ENCODE data around the gene GID4.
"Not testable (repeated sequence)": the region's sequence is repeated elsewhere in the genome, so short reads cannot be mapped to it uniquely, and the experiment has no call there.

Gene GID4

DNA sequence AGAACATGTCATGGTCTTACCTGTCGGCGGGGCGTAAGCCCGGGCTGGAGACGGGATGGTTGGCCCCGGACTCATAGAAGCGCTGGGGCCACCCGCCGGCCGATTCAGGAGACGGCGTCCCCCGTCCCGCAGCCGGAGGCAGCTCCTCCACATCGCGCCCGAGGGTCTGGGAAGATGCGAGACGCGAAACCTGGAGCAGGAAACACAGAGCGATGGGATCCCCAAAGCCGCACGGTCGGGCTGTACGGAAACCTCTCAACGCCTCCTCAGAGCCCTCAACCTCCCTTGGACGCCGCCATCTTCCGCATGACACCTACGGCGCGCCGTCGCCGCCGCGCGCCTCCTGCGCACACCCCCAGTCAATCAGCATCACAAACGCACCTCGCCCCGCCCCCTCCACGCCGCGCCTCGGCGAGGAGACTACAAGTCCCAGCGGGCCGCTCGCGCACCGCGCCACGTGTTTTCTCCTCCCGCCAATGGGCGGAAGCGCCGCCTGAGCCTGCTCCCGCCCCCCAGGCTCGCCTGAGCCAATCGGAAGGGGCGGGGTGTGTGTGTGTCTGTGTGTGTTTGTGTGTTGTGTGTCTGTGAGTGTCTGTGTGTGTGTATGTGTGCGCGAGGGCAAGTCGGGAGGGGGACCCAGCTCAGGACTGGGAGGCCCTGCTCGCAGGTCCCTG is at the start of gene GID4, which contains the start of gene ATPAF2:
Gene GID4 (plus strand): TSS at position 548 of the 674 bp plus-strand sequence. CDS start 57 bp downstream, at position 605.
Gene ATPAF2 (minus strand): TSS at position 308 of the 674 bp plus-strand sequence. CDS start 155 bp downstream, at position 153.
- peak; percentile 98 for DNase-seq

DNA sequence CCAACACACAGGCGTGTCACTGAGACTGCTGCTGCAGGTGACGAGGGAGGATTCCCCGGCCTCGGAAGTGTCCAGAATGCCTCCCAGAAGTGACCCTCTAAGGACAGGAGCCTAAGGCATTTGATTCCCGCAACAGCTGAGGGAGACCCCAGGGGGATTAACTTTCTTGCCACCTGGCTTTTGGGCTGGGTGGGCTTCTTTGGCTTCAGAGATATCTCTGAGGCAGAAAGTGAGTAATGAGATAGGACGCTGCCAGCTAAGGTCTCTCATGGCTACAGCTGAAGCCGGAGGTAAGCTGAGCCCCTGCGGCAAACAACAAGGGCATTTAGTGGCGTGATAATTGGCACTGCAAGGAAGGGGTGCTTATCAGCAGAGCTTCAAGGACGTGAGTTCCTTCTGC is 49.6 kb upstream of the GID4 start:
- no peak for DNase-seq

DNA sequence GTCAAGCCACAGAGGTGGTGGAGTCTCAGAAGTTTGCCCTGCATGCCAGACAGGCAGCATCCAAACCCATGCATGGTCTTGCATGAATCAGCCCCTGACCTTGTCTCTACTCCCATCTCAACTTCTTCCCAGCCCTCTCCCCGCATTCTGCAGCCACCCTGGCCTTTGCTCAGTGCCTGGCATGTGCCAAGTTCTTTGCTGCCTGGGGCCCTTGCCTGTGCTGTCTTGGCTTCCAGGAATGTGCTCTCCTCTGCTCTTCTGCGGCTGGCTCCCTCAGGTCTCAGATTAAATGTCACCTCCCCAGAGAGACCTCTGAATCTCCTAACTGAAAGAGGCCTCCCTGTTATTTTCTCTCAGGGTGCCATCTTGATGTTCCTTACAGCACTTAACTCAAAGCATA is 48.9 kb upstream of the GID4 start:
- peak; percentile 11 for DNase-seq

DNA sequence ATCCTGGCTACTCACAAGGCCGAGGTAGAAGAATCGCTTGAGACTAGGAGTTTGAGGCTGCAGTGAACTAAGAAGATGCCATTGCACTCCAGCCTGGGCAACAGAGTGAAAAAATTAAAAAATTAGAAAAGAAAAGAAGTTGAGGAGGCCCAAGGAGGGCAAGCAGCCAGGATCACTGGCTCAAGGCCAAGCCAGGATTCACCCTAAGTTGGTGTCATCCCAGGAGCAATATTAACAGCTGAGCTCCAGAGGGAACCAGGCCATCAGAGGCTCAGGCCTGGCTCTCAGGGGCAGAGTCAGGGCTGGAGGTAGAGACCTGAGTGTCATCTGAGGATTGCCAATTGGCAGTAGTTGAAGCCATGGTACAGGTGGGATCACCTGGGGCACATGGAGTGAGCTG is 45.8 kb upstream of the GID4 start:
- no peak for DNase-seq

DNA sequence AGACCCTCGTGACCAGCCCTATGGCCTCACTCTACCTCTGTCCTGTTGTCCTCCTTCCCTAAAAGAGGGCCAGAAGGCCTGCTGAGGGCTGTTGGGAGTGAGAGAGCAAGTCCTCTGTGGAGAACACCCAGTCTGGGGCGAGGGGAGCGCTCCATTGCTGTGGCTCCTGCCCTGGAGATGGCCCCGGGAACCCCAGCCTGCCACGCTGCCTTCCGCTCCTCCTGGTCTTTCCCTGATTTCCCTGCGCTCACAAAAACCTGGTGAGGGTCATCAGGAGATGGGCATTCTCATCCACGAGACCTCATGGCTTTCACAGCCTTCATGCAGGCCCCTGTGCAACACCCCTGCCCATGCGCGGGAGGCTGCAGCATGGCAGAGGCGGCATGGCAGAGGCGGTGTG is 45.4 kb upstream of the GID4 start:
- DNase-seq = no peak

DNA sequence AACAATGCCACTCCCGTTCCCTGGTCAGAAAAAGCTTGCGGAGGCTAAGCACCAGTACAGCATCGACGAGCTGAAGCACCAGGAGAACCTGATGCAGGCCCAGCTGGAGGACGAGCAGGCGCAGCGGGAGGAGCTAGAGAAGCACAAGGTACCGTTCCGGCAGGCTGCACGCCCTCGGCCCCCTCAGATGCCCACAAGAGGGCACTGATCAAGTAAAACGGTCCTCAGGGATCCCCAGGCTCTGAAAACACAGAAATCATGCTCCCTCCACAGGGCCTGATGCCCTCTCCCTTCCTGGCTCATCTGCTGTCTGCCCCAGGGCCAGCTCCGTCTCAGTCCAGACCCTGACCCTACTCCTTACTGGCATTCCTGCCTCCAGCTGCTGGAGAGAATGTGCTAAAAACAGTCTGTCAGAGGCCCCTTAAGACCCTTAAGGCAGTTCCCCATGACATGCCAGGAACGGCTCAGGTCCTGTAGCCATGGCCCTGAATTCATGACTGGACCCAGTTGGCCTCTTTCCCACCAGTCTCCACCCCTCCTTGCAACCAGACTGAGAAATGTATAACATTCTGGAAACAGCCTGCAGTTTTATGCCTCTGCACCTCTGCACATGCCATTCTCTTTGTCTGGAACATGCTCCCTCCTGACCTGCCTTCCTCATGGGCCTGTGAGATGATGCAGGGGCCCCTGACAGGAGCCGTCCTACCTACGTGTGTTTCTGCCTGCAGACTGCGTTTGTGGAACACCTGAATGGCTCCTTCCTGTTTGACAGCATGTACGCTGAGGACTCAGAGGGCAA is 44.7 kb upstream of the GID4 start:
- DNase-seq = peak; percentile 50

DNA sequence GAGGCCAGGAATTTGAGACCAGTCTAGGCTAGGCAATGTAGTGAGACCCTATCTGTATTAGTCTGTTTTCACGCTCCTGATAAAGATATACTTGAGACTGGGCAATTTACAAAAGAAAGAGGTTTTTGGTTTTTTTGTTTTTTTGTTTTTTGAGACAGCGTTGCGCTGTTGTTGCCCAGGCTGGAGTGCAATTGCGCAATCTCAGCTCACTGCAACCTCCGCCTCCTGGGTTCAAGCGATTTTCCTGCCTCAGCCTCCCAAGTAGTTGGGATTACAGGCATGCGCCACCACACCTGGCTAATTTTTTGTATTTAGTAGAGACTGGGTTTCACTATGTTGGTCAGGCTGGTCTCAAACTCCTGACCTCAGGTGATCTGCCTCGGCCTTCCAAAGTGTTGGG is 43.3 kb upstream of the GID4 start:
- not testable (repeated sequence) for DNase-seq

DNA sequence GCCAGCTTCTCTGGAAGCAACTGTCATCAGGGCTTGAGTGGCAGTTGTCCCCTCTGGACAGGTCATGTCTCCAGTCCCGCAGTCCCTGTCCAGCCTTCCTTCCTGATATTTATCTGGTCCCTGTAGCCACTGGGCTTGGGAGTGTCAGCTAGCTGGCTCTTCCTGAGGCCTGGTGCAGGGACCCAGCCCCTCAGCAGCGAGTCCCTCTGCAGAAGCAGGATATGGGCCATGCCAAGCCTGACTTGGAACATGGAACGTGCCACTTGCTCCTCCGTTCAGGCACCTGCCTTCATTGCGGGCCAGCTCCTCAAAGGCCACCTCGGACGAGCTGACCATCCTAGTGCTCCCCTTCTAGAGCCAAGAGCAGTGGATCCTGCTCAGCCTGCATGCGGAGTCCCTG is 40.3 kb upstream of the GID4 start:
- no peak for DNase-seq

DNA sequence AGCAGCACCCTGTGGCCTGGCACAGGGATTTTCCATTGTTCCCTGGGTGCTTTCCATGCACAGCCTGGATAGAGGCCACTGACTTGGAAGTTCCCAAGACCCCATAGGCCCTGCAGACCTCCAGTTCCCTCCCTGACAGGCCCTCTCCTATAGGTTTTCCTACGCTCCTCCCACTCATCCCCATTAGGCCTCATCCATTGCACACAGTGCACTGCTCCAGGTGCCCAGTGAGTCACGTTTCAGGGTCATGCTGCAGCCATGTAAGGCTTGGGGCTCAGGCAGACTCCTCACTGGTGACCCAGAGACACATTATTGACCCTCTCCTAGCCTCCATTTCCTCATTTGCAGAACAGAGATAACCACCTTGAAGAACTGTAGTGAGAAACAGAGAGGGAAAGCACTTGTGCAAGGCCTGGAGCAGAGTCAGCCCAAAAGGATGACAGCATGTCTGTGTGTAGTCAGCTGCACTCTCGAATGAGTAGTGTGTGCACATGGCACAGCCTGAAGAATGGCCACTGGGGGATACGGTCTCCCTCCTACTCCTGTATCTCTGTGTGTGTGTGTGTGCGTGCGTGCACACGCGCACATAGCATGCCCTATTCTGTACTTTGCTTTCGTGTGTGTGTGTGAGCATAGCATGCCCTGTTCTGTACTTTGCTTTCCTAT is 39.7 kb upstream of the GID4 start:
- peak; percentile 10 for DNase-seq

DNA sequence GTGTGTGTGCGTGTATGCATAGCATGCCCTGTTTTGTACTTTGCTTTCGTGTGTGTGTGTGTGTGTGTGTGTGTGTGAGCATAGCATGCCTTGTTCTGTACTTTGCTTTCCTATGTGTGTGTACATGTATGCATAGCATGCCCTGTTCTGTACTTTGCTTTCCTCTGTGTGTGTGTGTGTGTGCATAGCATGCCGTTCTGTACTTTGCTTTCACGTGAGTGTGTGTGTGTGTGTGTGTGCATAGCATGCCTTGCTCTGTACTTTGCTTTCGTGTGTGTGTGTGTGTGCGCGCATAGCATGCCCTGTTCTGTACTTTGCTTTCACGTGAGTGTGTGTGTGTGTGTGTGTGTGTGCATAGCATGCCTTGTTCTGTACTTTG is 39.2 kb upstream of the GID4 start:
- no peak for DNase-seq

DNA sequence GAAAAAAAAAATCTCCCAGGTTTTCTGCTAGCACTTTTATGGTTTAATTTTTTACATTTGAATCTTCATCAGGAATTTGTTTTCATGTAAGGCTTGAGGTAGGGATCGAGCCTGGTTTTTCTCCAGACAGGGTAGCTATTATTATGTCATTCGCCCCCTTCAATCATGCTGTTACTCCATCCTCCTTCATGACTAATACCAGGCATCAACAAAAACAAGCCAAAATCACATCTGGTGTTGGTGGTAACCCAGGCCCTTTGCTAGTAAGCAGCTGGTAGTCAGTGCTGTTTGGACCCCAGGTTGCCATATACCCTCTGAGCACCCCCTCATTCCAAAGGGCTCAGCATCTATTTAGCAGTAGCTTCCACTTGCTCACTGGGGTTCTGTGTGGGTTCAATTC is 37.0 kb upstream of the GID4 start:
- no peak for DNase-seq

DNA sequence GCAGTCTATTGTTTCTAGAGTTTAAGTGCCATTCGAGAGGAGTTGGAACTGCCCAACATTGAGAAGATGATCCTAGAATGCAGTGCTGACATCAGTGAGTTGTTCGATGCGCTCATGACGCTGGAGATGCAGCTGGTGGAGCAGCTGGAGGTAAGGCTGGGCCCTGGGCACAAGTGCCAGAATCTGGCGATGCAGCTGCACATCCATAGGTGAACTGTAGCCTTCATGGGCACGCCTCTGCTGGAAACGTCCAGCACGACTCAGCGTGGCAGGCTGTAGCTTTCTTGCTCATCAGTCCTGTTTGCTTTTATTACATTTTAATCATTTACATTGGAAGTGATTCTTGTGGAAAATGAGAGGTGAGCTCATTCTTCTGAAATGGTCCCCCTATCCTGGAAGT is 34.9 kb upstream of the GID4 start:
- DNase-seq = peak; percentile 49

DNA sequence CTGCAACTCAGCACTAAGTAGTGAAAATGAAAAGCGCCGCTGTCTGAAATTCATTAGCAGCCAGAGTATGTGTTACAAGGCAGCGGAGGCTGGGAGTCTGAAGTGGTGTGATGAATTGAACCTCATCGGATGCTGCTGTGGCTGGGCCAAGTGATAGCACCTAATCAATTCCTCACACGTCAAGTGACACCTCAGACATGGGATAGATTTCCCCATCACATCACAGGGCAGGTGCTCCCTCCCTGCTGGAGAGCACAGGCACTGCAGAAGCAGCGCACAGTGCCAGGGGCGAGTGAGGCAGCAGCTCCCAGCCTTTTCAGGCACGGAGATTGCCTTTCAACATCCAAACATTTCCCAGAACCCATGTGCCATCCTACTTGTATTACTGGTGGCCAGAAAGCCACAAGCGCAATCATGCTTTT is 34.3 kb upstream of the GID4 start:
- no peak for DNase-seq

DNA sequence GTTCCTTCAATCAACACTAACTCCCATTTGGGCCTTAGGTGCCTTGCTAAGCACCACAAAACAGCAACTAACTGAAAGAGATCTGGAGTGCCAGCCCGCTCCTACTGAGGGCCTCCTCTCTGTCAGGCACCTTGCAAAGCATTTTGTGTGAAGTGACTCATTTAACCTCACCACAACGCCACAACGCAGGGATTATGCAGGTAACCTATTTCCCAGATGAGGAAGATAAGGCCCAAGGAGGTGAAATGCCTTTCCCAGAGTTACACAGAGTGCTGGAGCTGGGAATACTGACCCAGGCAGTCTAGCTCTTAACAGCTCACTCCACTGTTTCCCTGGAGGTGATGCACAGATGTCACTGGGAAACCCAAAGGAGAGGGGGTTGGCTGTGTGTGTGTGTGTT is 33.7 kb upstream of the GID4 start:
- no peak for DNase-seq

DNA sequence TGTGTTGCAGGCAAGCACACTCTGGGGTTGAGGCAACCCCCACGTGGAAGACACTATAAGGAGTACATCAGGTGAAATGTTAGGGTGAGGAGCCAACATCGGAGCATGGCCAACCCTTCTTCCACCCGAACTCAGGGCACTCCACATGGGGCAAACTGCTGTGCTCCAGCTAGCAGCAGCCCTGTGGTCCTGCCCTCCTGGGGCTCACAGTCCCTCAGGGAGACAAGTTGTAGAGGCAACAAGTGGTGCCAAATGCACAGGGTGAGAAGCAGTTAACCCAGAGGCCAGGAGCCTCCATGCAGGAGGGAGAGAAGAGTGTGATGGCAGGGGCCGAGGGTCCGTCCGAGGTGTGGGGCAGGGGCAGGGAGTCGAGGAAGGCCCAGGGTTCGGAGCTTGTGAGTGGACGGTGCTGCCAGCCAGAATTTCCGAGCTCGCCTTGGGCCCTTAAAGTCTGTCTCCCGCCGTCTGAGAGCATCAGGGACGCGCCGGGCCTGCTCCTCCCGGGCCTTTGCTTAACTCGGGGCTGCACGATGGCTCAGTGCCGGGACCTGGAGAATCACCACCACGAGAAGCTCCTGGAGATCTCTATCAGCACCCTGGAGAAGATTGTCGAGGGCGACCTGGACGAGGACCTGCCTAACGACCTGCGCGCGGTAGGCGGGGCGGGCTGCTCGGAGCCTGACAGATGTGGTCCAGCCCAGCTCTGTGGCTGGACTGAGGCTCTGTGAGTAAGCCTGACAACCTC is 32.5 kb upstream of the GID4 start:
- DNase-seq = no peak

DNA sequence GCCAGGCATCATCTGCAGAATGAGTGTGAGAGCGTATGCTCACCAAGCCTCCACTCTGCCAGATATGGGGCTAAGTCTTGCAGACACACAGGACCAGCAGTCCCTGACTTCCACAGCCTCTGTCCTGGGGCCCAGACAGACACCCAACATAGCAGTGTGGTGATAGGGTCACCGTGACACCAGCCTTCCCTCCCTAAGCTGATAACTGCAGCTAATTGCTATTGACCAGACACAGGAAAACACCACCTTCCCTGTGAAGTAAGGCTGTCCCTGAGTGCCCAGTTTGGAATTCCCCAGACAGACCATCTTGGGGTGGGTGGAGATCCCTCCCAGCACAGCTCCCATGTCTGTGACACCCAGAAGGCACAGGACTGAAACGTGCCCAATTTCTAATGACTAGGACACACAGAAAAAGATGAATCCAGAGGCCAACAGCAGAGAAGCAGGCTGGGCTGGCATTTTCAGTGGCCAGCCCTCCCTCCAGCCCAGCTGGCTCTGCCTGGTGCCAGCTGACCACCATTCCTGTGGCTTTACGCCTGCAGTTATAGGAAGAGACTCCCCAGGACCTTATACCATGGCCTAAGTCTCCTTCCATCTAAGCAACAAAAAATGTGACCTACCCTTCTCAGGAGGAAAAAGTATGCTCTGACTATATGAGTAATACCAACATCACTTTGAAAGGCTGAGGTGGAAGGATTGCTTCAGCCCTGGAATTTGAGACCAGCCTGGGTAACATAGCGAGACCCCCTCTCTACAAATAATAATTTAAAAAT is 30.5 kb upstream of the GID4 start:
- no peak for DNase-seq

DNA sequence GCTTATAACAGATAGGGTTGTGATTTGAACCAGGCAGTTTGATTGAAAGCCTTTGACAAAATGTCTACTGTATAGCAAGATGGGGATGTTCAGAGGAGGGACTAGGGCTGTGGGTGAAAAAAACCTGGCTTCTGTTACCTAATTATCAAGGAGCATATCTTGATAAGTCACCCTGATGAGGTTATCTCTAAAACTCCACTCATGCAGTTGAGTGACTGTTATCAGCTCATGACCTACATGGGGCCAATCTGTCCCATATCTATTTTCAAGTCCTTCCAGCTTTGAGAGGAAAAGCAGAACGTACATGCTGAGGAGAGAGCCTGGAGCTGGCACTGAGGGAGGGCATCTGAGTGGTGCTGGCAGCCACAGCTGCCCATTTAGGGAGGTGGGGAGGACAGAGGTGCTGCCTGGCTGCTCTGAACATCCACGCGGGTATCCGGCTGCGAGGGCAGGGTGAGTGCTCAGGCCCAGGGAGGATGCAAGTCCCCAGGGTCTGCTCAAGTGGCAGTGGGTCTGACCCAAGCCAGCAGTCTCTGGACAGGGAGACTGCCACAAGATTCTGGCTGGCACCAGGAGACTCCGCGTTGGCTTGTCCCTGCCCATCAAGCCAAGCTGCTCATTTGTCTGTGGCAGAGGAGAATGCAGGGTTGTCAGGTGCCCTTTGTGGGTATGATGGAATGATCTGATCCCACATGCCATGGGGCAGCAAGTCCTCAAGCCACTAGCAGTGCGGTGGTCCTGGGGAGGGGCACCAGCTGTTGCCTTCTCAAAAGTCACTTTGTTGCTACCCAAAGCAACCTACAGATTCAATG is 29.4 kb upstream of the GID4 start:
- no peak for DNase-seq

DNA sequence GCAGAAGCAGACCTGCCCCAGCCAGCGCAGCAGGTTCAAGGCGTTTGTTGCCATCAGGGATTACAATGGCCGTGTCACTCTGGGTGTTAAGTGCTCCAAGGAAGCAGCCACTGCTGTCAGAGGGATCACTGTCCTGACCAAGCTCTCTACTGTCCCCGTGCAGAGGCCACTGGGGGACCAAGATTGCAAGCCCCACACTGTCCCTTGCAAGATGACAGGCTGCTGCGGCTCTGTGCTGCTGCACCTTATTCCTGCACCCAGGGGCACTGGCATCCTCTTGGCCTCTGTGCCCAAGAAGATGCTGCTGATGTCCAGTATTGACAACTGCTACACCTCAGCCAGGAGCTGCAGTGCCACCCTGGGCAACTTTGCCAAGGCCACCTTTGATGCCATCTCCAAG is 27.9 kb upstream of the GID4 start:
- no peak for DNase-seq

DNA sequence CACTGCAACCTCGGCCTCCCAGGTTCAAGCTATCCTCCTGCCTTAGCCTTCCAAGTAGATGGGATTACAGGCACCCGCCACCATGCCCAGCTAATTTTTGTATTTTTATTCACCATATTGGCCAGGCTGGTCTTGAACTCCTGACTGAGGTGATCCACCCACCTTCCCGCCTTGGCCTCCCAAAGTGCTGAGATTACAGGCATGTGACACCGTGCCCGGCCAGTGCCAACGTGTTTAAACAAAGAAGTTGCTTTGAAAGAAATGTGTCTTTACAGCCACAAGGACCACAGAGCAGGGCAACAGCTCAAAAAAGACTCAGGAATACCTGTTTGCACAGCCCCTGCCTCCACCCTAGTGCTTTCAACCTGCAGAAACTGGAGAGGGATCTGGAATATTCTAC is 25.2 kb upstream of the GID4 start:
- DNase-seq = no peak

DNA sequence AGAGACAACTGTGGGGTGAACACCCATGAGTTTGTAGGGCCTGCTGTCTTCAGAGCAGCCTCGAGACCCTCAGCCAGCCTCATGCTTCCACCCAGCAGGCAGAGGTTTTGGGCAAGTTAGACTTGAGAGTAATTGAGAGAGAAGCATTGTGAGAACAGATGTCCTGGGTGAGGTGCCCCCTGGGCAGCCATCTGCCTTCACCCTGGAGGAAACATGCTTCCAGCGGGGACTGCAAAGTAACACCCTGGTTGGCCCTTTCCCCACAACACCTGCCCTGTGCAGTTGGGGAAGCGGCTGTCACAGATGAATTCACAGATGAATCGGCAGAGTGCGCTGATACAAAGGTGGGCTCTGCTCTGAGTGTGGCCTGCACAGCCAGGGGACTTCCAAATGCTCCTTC is 23.6 kb upstream of the GID4 start:
- peak; percentile 79 for DNase-seq

DNA sequence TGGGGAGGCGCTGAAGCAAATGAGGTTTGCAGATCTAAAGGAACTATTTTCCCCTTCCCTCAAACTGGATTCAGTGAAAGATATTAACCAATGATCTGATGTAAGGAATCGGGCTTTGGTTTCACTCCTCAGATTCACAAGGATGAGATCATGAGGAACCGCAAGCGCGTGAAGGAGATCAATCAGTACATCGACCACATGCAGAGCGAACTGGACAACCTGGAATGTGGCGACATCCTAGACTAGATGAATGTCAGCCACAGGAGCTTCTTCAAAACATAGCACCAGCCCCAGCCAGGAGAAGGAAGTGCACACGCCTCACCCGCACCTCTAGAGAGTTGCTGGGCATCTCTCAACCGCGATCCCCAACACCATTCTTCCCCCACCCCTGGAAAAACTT is 22.8 kb upstream of the GID4 start:
- DNase-seq = no peak

DNA sequence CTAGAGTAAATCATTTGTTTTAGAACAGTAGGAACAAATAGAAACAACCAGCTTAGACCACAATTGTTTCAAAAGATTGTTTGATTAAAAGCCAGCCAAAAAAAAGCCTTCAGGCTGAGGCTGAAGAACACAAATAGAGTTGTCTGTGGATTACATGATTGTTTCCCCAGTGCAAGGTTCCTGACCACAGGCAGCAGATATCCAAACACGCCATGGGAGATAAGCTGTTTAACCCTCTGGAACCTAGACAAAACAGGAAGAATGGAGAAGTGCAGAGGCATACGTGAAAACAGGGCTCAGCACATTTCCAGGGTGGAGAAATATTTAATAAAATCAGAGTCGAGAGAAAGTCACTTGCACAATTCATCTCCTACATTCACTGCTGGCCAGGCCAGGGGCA is 21.2 kb upstream of the GID4 start:
- no peak for DNase-seq

Data from NCI-H69 (cell line).